ENCODE results near the gene KDELR1. TPM values are rescaled to one million over a fixed set of nuclear protein-coding genes. Genes with fewer than 3 reads are reported as not detected.

KDELR1 gene
- total and polyA plus RNA-seq, 9 of the 15 experiments (the other 6 are each of a cell fraction or from before 2014, with no cell fraction given): 6.1 to 165 (median 58.5) TPM

GRCh38 chr19:48351341-48351752 is 40.0 kb downstream of the KDELR1 start (continued):
- TF ChIP-seq RCOR1 (IDR thresholded peaks at IDR 0.05; ENCODE audit: borderline replicate concordance in 1 of 2, low read depth in 2 of 2, low read length in 2 of 2) (peak; percentile 24 to 80; a peak in 3 of 4 replicates), ZKSCAN8 (CRISPR knock-in tag; IDR thresholded peaks at IDR 0.05) (no peak), ID3 (CRISPR knock-in tag; IDR thresholded peaks at IDR 0.05) (no peak), ID3 (tag; IDR thresholded peaks at IDR 0.05) (peak; percentile 43; the same call in 1 of the 2 replicates), CTCF (IDR thresholded peaks at IDR 0.05 in 2 of 3, conservative IDR thresholded peaks at IDR 0.05 in 1 of 3; ENCODE audit: insufficient read depth in 2 of 3, low read depth in 1 of 3, low read length in 3 of 3) (peak; percentile 86 to 94 (median 91)), NFIC (IDR thresholded peaks at IDR 0.05) (0 out of 2 replicates have a peak, but pooled peaks have one; percentile 21), RBM25 (IDR thresholded peaks at IDR 0.05; ENCODE audit: low read depth, low read length, severe bottlenecking) (peak; percentile 97), ARNT (IDR thresholded peaks at IDR 0.05) (0 out of 4 replicates have a peak, but pooled peaks of 1 of the 2 experiments have one; percentile 65), NR2F6 (CRISPR knock-in tag; IDR thresholded peaks at IDR 0.05) (no peak), PRDM10 (IDR thresholded peaks at IDR 0.05; ENCODE audit: partially characterized antibody) (no peak), HDAC2 (IDR thresholded peaks at IDR 0.05) (peak; percentile 97), POLR2AphosphoS2 (IDR thresholded peaks at IDR 0.05; ENCODE audit: low read length) (no peak), RBM39 (optimal IDR thresholded peaks at IDR 0.05; ENCODE audit: low read depth, low read length) (no peak), NRF1 (conservative IDR thresholded peaks at IDR 0.05 in 1 of 2, IDR thresholded peaks at IDR 0.05 in 1 of 2) (no peak), FOXM1 (IDR thresholded peaks at IDR 0.05; ENCODE audit: low read depth) (peak; percentile 80), FOXM1 (CRISPR knock-in tag; IDR thresholded peaks at IDR 0.05; ENCODE audit: low read depth) (no peak), KAT8 (IDR thresholded peaks at IDR 0.05; ENCODE audit: low read depth) (no peak), ZNF3 (CRISPR knock-in tag; IDR thresholded peaks at IDR 0.05) (0 out of 2 replicates have a peak, but pooled peaks have one; percentile 65), NBN (IDR thresholded peaks at IDR 0.05; ENCODE audit: low read depth) (peak; percentile 39; the same call in 1 of the 2 replicates), SMC3 (conservative IDR thresholded peaks at IDR 0.05; ENCODE audit: insufficient read depth, low read depth, low read length) (peak; percentile 82), HBP1 (CRISPR knock-in tag; IDR thresholded peaks at IDR 0.05) (0 out of 2 replicates have a peak, but pooled peaks have one; percentile 34), KLF13 (tag; IDR thresholded peaks at IDR 0.05; ENCODE audit: borderline replicate concordance, low read depth) (0 out of 2 replicates have a peak, but pooled peaks have one; percentile 31), SNIP1 (IDR thresholded peaks at IDR 0.05; ENCODE audit: low read depth) (no peak)

Data from K562 (cell line).